Astrocyte (in vitro differentiated cells and primary cell): ENCODE results near the gene UBR4. TPM values are rescaled to one million over a fixed set of nuclear protein-coding genes. Genes with fewer than 3 reads are reported as not detected.

ENCODE experiments used
- DNase-seq: peaks from one replicate; pipeline ENCODE4 v3.0.0-alpha.2; 2010; ENCODE audit warnings: low read depth
- FAIRE-seq: peaks from 2 replicates; lab custom pipeline; 2011; peaks lifted over from hg19 to GRCh38; lab: Jason Lieb, UNC
- H2AFZ ChIP-seq: 2 replicates; pipeline ENCODE4 v1.6.0; 2012; ENCODE audit warnings: low read depth, low read length, inconsistent platforms
- H3K27ac ChIP-seq: 2 replicates; pipeline ENCODE4 v1.5.1; 2011; ENCODE audit warnings: low read depth, low read length, inconsistent platforms
- H3K27me3 ChIP-seq: 2 replicates; pipeline ENCODE4 v1.6.0; 2011; ENCODE audit warnings: low read length, inconsistent platforms; ENCODE audit not compliant: insufficient read depth
- H3K36me3 ChIP-seq: 2 replicates; pipeline ENCODE4 v1.5.1; 2011; ENCODE audit warnings: low read length, inconsistent platforms; ENCODE audit not compliant: insufficient read depth
- H3K4me1 ChIP-seq: 2 replicates; pipeline ENCODE4 v1.5.1; 2011; ENCODE audit warnings: low read length, inconsistent platforms; ENCODE audit not compliant: insufficient read depth
- H3K4me2 ChIP-seq: 2 replicates; pipeline ENCODE4 v1.6.0; 2012; ENCODE audit warnings: low read length, inconsistent platforms
- H3K4me3 ChIP-seq: 2 replicates; pipeline ENCODE4 v1.5.1; 2011; ENCODE audit warnings: low read depth, mild to moderate bottlenecking, low read length, inconsistent platforms; ENCODE audit not compliant: insufficient read depth
- H3K79me2 ChIP-seq: 2 replicates; pipeline ENCODE4 v1.6.0; 2012; ENCODE audit warnings: mild to moderate bottlenecking, low read length, inconsistent platforms; ENCODE audit not compliant: insufficient read depth
- H3K9ac ChIP-seq: 2 replicates; pipeline ENCODE4 v1.6.0; 2012; ENCODE audit warnings: mild to moderate bottlenecking, low read length, inconsistent platforms
- H3K9me3 ChIP-seq: 2 replicates; pipeline ENCODE4 v1.5.1; 2012; ENCODE audit warnings: low read depth, mild to moderate bottlenecking, low read length, inconsistent platforms; ENCODE audit not compliant: insufficient read depth
- H4K20me1 ChIP-seq: 2 replicates; pipeline ENCODE4 v1.6.0; 2012; ENCODE audit warnings: low read length, inconsistent platforms; ENCODE audit not compliant: insufficient read depth
- H3K27ac Mint-ChIP-seq: one replicate; pipeline ENCODE4 v1.8.0; 2021; ENCODE audit warnings: mild to moderate bottlenecking, mixed read lengths; ENCODE audit not compliant: unreplicated experiment
- H3K27me3 Mint-ChIP-seq: one replicate; pipeline ENCODE4 v1.8.0; 2021; ENCODE audit warnings: low read depth, mixed read lengths; ENCODE audit not compliant: unreplicated experiment
- H3K36me3 Mint-ChIP-seq: one replicate; pipeline ENCODE4 v1.8.0; 2021; ENCODE audit warnings: low read depth, mixed read lengths; ENCODE audit not compliant: unreplicated experiment
- H3K4me1 Mint-ChIP-seq: one replicate; pipeline ENCODE4 v1.8.0; 2021; ENCODE audit warnings: low read depth, mixed read lengths; ENCODE audit not compliant: unreplicated experiment
- H3K4me3 Mint-ChIP-seq: one replicate; pipeline ENCODE4 v1.8.0; 2021; ENCODE audit warnings: mild to moderate bottlenecking, moderate library complexity, mixed read lengths; ENCODE audit not compliant: unreplicated experiment
- H3K9me3 Mint-ChIP-seq: one replicate; pipeline ENCODE4 v1.8.0; 2021; ENCODE audit warnings: mild to moderate bottlenecking, mixed read lengths; ENCODE audit not compliant: unreplicated experiment
- EZH2 ChIP-seq: IDR thresholded peaks from 2 replicates; pipeline ENCODE4 v1.6.1; 2012; ENCODE audit warnings: mild to moderate bottlenecking, low read length, inconsistent platforms; ENCODE audit not compliant: insufficient read depth
- total RNA-seq: library from RNA; stranded (reverse); gene quantifications from 2 replicates; pipeline ENCODE4 v1.2.1, GENCODE V29; 2021
- TF ChIP-seq, protein P1 (sequence below): IDR thresholded peaks from 2 replicates; pipeline ENCODE4 v1.5.1; 2011; ENCODE audit warnings: low read depth, mild to moderate bottlenecking, inconsistent platforms, low read length, moderate library complexity; ENCODE audit not compliant: insufficient read depth

The UBR4 gene
- total RNA-seq, 1 donor from 2014 or later = 153 TPM

DNA sequence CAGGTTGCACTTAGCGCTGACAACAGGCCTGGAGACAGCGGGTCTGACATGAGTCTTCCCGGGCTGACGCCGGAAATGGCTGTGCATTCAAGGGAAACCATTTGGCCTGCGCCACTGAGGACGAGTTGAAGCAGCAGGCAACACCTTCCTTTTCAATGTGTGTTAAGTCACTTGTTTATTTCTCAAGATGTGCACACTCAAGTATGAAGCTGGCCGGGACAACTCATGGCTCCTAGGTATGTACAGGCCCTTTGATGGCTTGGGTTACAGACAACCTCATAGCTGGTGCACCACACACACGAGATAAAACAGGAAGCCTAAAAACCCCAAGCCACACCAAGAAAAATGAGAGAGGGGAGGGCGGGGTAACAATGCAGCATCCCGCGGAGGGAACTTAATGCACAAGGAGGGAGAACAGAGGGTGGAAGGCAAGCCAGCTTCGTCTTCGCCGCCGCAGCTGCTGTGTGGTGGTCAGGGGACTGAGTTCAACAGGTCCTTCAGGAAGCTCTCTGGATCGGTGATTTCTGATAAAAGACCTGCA lies 135.6 kb downstream of the UBR4 start:
- Mint-ChIP-seq H3K36me3 (peaks cover 40% of the 10 kb centered on the region), H3K4me3 (no peak overlapping the region), H3K27ac (no peak overlapping the region), H3K4me1 (peaks cover 4% of the 10 kb centered on the region), H3K27me3 (no peaks in the 10 kb centered on the region), H3K9me3 (no peaks in the 10 kb centered on the region)
- peaks cover 11% of the 10 kb centered on the region for H3K4me1 ChIP-seq
- peaks cover 57% of the 10 kb centered on the region for H3K36me3 ChIP-seq
- no peaks in the 10 kb centered on the region for H3K79me2 ChIP-seq
- no peak overlapping the region for H3K9ac ChIP-seq
- H3K4me2 ChIP-seq = no peak overlapping the region
- peaks cover 20% of the 10 kb centered on the region for H4K20me1 ChIP-seq
- H3K27me3 ChIP-seq = no peaks in the 10 kb centered on the region
- FAIRE-seq (no peak), DNase-seq (peak; percentile 32)
- H3K4me3 ChIP-seq = no peak overlapping the region
- no peak overlapping the region for H3K27ac ChIP-seq
- no peak overlapping the region for H2AFZ ChIP-seq
- H3K9me3 ChIP-seq = no peaks in the 10 kb centered on the region
- TF ChIP-seq EZH2 = no peak
- TF ChIP-seq, protein P1, sequence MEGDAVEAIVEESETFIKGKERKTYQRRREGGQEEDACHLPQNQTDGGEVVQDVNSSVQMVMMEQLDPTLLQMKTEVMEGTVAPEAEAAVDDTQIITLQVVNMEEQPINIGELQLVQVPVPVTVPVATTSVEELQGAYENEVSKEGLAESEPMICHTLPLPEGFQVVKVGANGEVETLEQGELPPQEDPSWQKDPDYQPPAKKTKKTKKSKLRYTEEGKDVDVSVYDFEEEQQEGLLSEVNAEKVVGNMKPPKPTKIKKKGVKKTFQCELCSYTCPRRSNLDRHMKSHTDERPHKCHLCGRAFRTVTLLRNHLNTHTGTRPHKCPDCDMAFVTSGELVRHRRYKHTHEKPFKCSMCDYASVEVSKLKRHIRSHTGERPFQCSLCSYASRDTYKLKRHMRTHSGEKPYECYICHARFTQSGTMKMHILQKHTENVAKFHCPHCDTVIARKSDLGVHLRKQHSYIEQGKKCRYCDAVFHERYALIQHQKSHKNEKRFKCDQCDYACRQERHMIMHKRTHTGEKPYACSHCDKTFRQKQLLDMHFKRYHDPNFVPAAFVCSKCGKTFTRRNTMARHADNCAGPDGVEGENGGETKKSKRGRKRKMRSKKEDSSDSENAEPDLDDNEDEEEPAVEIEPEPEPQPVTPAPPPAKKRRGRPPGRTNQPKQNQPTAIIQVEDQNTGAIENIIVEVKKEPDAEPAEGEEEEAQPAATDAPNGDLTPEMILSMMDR = no peak

DNA sequence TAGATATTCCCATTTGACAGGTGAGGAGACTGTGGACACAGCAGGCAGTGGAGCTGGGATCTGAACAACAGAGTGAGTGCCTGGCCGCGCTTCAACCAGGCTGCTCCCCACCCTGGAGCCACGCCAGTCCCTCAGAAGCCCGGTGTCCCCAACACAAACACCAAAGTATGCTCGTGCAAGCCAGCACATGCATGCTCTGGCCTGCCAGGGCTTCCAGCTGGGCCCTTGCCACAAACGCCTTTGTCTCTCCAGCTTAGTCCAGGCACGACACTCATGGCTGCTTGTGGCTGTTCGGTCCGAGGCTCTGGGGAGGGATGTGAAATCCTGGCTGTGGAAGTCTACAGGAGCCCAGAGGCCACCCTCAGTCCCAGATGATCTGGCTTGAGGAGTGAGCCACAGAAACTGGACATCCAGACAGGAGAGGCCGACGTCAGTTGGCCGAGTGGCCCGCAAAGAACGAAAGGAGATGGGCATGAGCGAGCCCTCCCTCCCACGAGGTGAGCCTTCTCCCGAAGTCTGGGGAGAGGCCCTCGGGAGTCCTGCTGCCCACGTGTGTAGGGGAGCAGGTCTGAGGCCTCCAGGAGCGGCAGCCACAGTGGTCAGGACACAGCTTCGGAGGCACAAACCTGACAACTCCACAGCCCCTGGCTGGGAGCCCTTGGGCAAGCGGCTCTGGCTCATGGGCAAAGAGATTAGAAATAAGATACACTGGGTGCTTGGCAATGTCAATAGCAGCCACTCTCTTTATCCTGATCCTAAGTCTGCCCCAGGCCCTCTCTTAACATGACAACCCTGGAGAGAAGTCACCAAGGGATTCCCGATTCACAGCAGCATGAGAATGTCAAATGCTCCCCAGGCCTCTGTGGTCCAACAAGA lies 136.5 kb downstream of the UBR4 start:
- TF ChIP-seq, protein P1 = no peak
- DNase-seq (no peak), FAIRE-seq (no peak)
- Mint-ChIP-seq H3K27ac (peak overlapping the region; percentile 41), H3K4me3 (no peak overlapping the region), H3K27me3 (no peaks in the 10 kb centered on the region), H3K4me1 (no peaks in the 10 kb centered on the region), H3K36me3 (peaks cover 35% of the 10 kb centered on the region), H3K9me3 (no peaks in the 10 kb centered on the region)
- no peak overlapping the region for H3K4me3 ChIP-seq
- no peaks in the 10 kb centered on the region for H3K9me3 ChIP-seq
- no peak overlapping the region for H2AFZ ChIP-seq
- no peaks in the 10 kb centered on the region for H3K79me2 ChIP-seq
- no peak overlapping the region for H3K27ac ChIP-seq
- peaks cover 11% of the 10 kb centered on the region for H3K4me1 ChIP-seq
- H3K36me3 ChIP-seq = peaks cover 51% of the 10 kb centered on the region
- H3K4me2 ChIP-seq = no peak overlapping the region
- no peak overlapping the region for H3K9ac ChIP-seq
- H3K27me3 ChIP-seq = no peaks in the 10 kb centered on the region
- peaks cover 20% of the 10 kb centered on the region for H4K20me1 ChIP-seq
